ENCODE measurements around the gene NAGK.
"Not testable (repeated sequence)": the region's sequence is repeated elsewhere in the genome, so short reads cannot be mapped to it uniquely, and the experiment has no call there.

GRCh38 chr2:71092491-71093260 is 24.2 kb downstream of the NAGK start:
- TF ChIP-seq ZNF776 (tag by site-specific recombination; IDR thresholded peaks at IDR 0.05; ENCODE audit: borderline replicate concordance); ZNF626 (tag by site-specific recombination; IDR thresholded peaks at IDR 0.05); ZBTB21 (tag by site-specific recombination; IDR thresholded peaks at IDR 0.05); ZNF274 (IDR thresholded peaks at IDR 0.05; ENCODE audit: low read length); ZNF274 (tag by site-specific recombination; IDR thresholded peaks at IDR 0.05; ENCODE audit: borderline replicate concordance); CTCF (tag by site-specific recombination; IDR thresholded peaks at IDR 0.05); BCL11A (tag by site-specific recombination; IDR thresholded peaks at IDR 0.05; ENCODE audit: low read depth): not testable (repeated sequence)
